T47D (cell line): ENCODE results near the gene SPPL2B.

Experiments used
- DNase-seq, 2 experiments: peaks; one replicate each; pipeline versions ENCODE4 v3.0.0 to v3.0.0-alpha.2; 2011 to 2012; ENCODE audit warnings: low read depth in 1 of 2, low spot score in 1 of 2
- JUND ChIP-seq: IDR thresholded peaks from 2 replicates; pipeline ENCODE4 v1.6.1; 2012; ENCODE audit warnings: low read depth
- in situ Hi-C: cut with HindIII; loops from 2 replicates; pipeline ENCODE4 v1.10.0; 2016; ENCODE audit warnings: low sequenced_read_pairs, low pct_unique_long_range_greater_than_20kb

Gene SPPL2B

DNA sequence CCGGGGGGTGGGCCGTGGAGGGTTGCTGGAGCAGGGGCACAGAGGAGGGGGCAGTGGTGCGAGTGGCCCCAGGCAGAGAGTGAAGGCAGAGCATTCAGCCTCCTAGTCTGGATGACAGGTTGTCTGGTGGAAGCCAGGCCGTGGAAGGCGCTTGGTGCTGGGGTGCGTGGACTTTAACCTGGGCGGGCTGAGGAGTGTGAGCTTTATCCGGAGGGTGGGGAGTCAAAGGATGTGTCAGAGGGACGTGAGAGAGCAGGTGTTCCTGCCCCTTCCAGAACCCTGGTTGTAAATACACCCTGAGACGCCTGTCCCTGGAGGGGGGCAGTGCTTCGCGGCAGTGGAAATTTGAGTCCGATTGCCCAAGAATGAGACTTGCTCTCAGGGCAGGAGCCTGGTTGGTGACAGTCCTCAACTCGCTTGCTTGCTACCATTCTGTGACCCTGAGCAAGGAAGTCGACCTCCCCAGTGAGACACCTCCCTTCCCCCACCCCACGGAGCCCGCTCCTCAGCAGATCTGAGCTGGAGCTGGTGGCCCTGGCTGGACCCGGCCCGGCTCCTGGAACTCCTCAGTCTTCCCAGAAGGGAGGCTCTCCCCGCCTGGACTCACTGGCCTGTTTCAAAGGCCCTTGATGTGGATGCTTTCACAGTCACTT is 2.3 kb downstream of the SPPL2B start:
- DNase-seq = no peak

DNA sequence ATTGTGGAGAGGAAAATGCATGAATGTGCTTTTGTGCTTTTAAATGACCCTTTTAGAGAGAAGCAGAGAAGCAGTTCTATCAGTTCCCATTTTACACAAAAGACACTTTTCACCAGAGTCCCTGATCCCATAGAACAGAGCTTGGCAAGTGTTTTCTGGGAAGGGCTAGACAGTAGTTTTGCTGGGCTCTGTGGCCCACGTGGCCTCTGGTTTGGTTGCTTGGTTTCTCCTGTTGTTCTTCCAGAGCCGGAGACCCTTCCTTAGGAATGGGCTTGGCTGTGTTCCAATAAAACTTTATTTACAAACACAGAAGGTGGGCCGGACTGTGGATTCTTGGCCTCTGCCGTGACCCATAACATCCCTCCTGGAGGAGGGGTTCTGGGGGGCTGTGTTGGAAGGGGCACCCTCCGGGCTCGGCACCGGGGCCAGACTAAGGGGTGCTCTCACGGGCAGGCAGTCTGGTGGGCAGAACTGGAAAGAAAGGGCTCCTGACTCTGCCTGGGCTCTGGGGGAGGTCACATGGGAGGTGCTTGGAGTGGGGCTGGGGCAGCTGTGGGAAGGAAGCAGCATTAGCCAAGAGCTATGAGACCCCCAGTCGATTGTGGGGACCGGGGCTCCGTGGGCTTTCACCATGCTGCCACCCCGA is 3.2 kb downstream of the SPPL2B start:
- DNase-seq = no peak
- no peak for TF ChIP-seq JUND
- in situ Hi-C loops = no loop called here

More for the DNA sequence above, 2.3 kb downstream of the SPPL2B start:
- TF ChIP-seq JUND = no peak
- in situ Hi-C loops = no loop called here

DNA sequence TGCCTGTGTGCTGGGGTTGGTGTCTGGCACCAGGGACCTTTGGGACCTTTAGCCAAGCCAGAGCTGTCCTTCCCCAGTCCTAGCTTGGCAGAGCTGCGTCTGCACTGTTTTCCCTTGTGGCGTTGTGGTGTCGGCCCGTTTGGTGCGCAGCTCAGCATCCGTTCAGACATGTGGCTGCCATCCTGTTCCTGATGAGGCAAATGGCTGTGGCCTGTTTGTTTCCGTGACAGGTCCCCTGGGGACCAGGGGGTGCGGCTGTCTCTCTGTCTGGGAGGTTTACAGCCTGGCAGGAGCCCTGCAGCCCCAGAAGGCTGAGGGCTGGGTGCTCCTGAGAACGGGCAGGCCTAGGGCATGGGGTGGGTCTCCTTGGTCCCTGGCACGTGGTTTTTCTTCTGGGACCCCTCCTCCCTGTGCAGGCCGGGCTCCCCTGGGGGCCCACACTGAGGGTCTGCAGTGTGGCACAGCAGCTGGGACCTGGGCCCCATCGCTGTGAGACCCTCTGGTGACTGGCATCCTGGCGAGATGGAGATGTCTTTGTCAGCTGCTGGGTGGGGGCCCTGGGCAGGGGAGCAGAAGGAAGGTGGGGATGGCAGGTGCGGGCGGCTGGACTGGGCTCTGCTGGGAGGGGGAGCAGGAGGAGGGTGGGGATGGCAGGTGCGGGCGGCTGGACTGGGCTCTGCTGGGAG is 4.0 kb downstream of the SPPL2B start:
- in situ Hi-C loops = no loop called here
- no peak for DNase-seq
- no peak for TF ChIP-seq JUND

GRCh38 chr19:2333027-2333806 is 4.7 kb downstream of the SPPL2B start:
- TF ChIP-seq JUND = no peak
- in situ Hi-C loops = no loop called here
- DNase-seq = no peak

DNA sequence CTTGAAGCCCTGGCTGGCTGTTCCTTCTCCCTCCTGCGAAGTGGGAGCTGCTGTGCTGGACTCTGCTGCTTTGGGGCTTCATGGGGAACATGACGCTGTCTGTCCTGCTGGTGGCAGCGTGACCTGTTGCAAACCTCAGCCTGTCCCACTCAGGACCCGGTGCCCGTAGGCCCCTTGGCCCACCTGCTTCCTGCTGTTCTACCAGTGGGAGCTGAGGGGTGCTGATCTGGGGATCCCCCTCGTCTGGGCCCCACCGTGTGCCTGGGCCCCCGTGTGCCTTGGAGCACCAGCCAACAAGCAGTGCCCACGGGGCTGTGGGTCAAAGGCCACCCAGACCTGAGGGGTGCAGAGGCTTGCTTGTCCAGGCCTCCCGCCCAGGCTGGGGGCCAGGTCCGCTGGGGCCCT is 5.3 kb downstream of the SPPL2B start:
- TF ChIP-seq JUND = no peak
- no peak for DNase-seq
- in situ Hi-C loops = no loop called here

- no peak for DNase-seq
- in situ Hi-C loops = no loop called here
- no peak for TF ChIP-seq JUND
Measured at GRCh38 chr19:2334426-2334825, 5.9 kb downstream of the SPPL2B start.

- TF ChIP-seq JUND = no peak
- in situ Hi-C loops = no loop called here
- DNase-seq = no peak
Measured at GRCh38 chr19:2334986-2335846, 6.7 kb downstream of the SPPL2B start.

- TF ChIP-seq JUND = no peak
- in situ Hi-C loops = no loop called here
- DNase-seq = no peak
Measured at GRCh38 chr19:2335848-2336247, 7.4 kb downstream of the SPPL2B start.

GRCh38 chr19:2336528-2337328 is 8.2 kb downstream of the SPPL2B start:
- no peak for TF ChIP-seq JUND
- in situ Hi-C loops = no loop called here
- DNase-seq = no peak

DNA sequence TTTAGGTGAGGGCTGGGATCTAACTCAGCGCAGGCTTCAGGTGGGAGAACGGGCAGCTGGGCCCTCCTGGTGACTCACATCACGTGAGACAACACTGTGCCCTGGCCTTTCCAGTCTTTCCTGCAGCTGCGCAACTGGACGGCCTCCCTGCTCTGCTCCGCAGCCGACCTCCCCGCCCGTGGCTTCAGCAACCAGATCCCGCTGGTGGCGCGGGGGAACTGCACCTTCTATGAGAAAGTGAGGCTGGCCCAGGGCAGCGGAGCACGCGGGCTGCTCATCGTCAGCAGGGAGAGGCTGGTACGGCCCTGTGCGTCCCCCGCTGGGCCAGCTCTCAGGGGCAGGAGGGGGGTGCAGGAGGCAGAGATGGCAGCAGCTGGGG is 8.8 kb downstream of the SPPL2B start:
- DNase-seq = no peak
- in situ Hi-C loops = no loop called here
- TF ChIP-seq JUND = no peak

DNA sequence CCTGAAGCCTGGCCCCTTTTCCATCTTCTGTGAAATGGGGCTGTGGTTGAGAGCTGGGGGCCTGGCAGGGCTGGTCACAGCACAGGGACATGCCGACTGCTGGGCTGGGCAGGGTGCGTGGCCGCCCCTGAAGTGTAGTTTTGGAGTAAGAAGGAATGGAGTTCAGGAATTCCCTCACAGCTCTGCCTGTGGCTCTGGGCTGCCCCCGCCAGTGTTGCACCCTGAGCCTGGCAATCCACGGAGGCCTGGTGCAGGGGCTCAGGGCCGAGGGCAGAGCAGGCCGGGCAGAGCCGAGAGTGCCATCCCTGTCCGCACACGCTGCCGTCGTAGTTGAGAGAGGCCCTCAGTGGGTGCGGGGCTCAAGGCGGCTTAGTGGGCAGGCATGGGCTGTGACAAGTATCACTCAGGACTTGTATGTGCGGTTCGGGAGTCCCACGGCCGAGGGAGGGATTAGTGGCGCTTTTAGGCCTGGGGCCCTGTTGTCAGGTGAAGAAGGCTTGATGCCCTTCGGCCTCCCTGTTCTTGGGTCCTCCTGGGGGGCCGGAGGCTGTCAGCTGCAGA is 9.7 kb downstream of the SPPL2B start:
- in situ Hi-C loops = no loop called here
- TF ChIP-seq JUND = no peak
- no peak for DNase-seq
